Transverse colon (tissue), 4 donors: Measurements from ENCODE around the gene ISYNA1.

Experiments
- EP300 ChIP-seq: sonication (generic); formaldehyde crosslinking; IDR thresholded peaks from one replicate; pipeline ENCODE4 v1.6.1; 2017; ENCODE audit warnings: antibody characterized with exemption, low read depth
- POLR2A ChIP-seq: fragments of 450-650 bp; IDR thresholded peaks from one replicate; pipeline ENCODE4 v1.6.1; 2016; ENCODE audit warnings: antibody characterized with exemption, mild to moderate bottlenecking, moderate library complexity
- POLR2AphosphoS5 ChIP-seq, 3 donors: sonication (generic); formaldehyde crosslinking; IDR thresholded peaks; one replicate each; pipeline ENCODE4 v1.6.1; 2016; ENCODE audit warnings: antibody characterized with exemption in 3 of 3
- TF ChIP-seq, protein P1 (sequence below), 5 experiments: fragments of 200-600 bp in 3 of 5; fragments of 450-650 bp in 2 of 5; sonication (generic) in 3 of 5; IDR thresholded peaks; 1 replicate in 2 of 5; 2 replicates in 3 of 5; pipeline ENCODE4 v1.5.1; 2016 to 2017; ENCODE audit warnings: antibody characterized with exemption in 5 of 5, inconsistent platforms in 3 of 5, mild to moderate bottlenecking in 2 of 5, moderate library complexity in 1 of 5

DNA sequence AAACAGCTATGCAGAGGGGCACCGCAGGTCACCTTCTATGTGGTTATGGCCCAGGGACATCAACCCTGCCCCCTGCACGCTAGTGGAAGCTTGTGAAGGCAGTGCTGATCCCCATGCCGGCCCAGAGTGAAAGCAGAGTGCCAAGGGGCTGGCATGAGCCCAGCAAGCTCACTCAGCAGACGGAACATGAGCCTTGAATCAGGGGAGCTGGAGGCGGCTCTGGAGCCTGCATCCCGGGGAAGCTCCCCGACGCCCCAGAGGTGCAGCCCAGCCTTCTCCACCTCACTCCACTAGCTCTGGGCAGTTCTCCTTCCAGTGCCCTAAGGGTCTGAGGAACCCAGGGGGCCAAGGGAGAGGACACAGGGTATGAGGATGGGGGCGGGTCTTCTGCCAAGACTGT lies 19.0 kb upstream of the ISYNA1 start:
- no peak for TF ChIP-seq POLR2A
- no peak for TF ChIP-seq POLR2AphosphoS5 (IDR thresholded peaks at IDR 0.05)
- TF ChIP-seq, protein P1, sequence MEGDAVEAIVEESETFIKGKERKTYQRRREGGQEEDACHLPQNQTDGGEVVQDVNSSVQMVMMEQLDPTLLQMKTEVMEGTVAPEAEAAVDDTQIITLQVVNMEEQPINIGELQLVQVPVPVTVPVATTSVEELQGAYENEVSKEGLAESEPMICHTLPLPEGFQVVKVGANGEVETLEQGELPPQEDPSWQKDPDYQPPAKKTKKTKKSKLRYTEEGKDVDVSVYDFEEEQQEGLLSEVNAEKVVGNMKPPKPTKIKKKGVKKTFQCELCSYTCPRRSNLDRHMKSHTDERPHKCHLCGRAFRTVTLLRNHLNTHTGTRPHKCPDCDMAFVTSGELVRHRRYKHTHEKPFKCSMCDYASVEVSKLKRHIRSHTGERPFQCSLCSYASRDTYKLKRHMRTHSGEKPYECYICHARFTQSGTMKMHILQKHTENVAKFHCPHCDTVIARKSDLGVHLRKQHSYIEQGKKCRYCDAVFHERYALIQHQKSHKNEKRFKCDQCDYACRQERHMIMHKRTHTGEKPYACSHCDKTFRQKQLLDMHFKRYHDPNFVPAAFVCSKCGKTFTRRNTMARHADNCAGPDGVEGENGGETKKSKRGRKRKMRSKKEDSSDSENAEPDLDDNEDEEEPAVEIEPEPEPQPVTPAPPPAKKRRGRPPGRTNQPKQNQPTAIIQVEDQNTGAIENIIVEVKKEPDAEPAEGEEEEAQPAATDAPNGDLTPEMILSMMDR (IDR thresholded peaks at IDR 0.05), result no peak
- TF ChIP-seq EP300, result no peak
